Inferior parietal cortex (tissue), 1 donor: ENCODE results near the gene ABCG4.
"Not testable (repeated sequence)": the region's sequence is repeated elsewhere in the genome, so short reads cannot be mapped to it uniquely, and the experiment has no call there.

Source experiments
- DNase-seq: peaks from one replicate; pipeline ENCODE4 v3.0.0-alpha.2; 2016; ENCODE audit errors: extremely low spot score

ABCG4 gene

DNA sequence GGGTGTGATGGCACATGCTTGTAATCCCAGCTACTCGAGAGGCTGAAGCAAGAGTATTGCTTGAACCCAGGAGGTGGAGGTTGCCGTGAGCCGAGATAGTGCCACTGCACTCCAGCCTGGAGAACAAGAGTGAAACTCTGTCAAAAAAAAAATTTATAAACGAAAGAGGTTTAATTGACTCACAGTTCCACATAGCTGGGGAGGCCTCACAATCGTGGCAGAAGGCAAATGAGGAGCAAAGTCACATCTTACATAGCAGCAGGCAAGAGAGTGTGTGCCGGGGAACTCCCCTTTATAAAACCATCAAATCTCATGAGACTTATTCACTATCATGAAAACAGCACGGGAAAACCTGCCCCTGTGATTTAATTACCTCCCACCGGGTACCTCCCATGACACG lies 35.5 kb downstream of the ABCG4 start:
- not testable (repeated sequence) for DNase-seq

DNA sequence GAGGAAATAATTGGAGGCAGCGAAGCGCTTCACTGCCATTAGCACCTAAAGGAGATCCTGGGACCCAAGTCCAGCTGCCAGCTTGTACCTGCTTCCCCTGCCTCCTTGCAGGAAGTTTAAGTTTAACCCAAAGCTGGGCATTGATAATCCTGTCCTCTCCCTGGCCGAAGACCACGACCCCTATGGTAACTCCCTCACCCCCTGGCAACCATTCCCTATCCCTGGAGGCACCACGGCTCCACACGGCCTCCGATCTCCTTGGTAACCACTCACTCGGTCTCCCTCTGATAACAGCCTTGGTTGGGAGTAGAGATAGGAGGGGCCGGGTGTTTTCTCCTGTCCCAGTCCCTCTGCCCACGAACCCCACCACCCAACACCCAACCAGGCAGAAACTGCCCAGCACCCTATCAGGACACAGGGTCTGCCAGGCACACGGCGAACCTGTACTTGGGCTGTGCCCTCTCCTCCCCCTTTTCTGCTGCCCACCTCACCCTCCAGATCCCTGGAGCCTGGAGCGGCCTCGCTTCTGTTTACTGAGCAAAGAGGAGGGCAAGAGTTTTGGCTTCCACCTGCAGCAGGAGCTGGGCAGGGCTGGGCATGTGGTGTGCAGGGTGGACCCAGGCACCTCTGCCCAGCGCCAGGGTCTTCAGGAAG lies 37.3 kb downstream of the ABCG4 start:
- no peak for DNase-seq

DNA sequence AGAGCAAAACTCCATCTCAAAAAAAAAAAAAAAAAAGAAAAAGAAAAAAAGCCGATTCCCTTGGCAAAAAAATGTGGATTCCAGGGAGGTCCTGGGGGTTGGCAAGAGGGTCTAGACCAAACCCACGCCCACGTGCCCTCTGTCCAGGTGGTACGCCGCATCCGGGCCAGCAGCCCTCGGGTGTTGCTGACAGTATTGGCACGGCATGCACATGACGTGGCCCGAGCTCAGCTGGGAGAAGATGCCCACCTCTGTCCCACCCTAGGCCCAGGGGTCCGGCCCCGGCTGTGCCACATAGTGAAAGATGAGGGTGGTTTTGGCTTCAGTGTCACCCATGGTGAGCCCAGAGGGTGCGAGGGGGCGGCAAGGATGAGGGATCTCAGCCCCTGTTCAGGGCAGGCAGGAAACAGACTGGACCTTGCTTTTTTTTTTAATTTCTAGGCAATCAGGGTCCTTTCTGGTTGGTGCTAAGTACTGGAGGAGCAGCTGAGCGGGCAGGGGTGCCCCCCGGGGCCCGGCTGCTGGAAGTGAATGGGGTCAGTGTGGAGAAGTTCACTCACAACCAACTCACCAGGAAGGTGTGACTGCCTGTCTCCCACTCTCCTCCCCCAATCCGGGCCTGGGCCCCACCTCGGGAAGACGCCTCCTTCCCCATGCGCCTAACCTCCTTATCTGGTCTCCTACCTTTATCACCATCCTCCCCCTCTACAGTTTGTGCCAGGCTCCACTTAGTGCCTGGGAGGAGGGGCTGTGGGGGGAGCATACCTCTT lies 38.5 kb downstream of the ABCG4 start:
- DNase-seq: no peak

DNA sequence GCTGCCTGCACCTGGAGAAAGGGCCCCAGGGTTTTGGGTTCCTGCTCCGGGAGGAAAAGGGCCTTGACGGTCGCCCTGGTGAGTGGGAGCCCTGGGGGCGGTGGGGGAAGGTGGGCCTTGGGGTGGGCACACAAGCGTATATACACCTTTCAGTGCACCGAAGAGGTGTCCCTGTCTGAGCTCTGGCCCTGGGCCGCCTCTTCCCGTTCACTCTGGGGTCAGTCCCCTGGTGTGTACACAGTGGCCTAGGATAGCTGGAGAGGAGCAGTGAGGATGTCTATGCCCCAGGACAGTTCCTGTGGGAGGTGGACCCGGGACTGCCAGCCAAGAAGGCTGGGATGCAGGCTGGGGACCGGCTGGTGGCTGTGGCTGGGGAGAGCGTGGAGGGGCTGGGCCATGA lies 39.2 kb downstream of the ABCG4 start:
- no peak for DNase-seq

DNA sequence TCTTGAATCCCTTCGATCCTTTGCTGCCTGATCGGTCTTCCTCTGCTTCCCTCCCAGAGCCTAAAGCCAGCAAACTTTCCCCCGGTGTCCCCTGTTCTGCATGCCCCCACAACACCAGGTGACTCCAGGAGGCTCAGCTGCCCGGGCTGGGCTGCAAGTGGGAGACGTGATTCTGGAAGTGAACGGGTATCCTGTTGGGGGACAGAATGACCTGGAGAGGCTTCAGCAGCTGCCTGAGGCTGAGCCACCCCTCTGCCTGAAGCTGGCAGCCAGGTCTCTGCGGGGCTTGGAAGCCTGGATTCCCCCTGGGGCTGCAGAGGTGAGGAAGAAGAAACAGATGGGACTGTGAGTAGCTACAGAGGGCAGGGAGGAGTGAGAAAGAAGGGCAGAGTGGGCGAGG lies 40.0 kb downstream of the ABCG4 start:
- no peak for DNase-seq

DNA sequence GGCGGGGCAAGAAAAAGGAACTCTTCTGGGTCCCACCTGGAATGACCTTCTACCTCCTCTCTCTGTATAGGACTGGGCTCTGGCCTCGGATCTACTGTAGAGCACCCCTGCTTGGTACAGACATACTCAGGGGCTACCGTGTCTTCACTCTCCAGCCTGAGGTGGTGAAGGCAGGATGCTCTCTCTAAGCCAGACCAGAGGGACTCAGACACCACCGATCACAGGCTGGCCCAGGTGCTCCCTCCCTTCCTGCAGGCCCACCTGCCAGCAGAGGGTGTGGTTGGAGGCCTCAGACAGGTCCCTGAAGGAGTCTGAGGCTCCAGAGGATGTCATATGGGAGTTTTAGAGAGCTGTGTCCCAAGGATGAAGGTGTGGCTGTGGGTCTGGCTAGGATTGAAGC lies 40.5 kb downstream of the ABCG4 start:
- no peak for DNase-seq

DNA sequence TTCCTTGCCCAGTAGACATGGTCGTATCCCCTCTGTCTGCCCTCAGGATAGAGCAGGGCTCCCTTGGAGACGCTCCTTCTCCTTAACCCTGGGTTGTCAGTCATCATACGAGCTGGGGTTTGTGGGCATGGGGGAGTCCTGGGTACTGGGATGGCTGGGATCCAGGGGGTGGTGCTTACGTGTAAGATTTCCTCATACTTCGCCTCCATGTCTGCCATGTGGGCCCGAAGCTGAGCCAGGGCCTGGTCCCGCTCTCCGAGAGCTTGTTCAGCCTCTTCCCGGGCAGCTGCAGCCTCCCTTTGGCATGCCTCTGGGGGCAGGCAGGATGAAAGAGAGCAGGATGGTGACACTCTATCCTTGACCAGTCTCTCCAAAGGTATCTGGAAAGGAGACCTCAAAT lies 41.7 kb downstream of the ABCG4 start:
- DNase-seq: no peak

DNA sequence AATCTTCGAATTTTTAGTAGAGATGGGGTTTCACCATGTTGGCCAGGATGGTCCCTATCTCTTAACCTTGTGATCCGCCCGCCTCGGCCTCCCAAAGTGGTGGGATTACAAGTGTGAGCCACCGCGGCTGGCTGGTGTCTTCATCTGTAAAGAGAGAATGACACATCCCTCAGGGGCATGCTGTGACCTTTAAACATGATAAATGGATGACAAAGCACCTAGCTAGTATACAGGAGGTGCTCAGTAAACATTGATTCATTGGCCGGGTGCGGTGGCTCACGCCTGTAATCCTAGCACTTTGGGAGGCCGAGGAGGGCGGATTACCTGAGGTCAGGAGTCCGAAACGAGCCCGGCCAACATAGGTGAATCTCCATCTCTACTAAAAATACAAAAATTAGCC lies 42.4 kb downstream of the ABCG4 start:
- DNase-seq: not testable (repeated sequence)

DNA sequence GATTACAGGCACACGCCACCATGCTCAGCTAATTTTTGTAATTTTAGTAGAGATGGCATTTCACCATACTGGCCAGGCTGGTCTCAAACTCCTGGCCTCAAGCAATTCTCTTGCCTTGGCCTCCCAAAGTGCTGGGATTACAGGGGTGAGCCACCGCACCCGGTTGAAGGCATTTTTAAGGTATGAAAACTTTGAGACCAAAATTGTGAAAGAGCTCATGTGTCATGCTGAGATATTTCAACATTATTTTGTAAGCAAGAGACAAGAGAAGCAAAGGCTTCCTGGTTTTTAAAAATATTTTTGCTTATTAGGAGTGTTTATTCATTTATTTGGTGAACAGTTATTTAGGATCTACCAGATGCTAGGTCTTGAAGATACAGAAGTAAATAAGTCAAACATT lies 43.3 kb downstream of the ABCG4 start:
- no peak for DNase-seq

DNA sequence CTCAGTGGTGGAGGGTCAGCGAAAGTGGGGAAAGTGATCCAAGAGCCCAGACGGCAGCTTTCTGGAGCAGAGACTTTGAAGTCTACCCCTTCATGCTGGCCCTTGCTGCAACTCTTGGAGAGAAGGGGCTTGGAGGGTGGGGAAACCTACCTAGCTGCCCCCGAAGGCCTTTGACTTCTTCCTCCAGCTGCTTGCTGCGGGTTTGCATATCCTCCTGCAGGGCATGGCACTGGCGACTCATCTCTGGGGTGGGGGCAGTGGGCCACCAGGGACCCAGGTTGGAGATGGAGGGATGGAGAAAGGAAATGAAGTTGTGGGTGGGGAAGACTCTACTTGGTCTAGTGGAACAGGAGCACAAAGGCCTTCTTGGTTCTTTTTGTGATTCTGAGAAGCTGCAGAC lies 44.1 kb downstream of the ABCG4 start:
- no peak for DNase-seq

DNA sequence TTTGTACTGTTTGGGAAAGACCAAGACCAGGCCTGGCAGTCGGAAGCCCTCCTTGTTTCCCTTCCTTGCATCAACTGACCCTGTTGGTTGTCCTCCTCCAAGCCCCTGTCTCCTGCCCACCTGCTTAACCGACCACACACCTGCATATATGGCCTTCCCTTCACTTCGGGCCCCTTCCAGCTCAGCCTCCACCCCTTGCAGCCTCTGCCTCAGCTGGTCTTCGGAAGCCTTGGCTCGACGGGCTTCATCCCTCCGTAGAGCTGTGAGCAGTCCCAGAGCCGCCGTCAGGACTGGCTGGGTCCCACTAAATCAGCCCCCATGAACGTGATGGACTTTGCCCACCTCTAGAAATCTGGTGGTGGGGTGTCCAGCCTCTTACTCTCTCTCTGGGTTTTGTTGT lies 44.8 kb downstream of the ABCG4 start:
- DNase-seq: no peak

DNA sequence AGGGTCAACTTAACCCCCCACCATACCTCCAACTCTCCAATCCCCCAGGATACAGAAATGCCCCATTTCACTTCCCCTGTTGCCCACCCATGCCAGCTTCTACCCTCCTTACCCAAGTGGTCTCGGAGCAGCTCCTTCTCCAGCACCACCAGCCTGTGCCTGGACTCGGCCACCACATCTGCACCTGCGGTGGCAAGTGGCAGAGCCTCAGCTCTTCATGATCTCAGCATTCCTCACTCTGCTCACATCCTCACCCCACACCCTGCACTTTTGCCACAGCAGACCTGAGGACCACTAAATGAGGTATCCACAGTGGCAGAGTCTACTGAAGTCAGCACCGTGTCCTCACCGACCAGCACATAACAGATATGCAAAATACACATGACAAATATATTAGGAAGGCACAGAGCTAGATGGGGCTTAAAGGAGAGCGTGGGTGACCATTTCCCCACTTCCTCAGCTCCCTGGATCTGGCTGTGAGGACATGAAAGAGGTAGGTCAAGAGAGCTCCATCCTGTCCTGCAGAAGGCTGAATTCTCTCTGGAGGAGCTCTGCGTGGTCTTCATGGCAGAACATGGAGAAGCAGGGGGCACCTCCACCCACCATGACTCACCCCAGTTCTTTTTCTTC lies 46.1 kb downstream of the ABCG4 start:
- DNase-seq: no peak

DNA sequence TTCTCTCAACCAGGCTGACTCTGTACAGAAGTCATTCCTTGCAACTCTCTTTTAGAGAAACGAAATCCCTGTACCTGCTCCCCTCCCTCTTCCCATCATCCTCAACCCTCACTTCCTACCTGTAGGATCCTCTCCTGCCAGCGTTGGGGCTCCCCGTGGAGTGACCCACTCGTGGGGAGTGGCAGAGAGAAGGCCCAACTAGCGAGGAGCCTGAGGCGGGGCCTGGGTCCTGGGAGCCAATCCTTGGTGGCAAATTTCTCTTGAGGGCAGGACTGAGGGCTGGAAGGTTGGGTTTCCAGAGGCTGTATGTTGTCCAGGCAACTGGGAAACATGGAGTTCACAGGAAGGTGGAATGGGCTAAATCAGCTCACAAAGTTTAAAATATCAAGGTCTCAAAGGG lies 46.8 kb downstream of the ABCG4 start:
- no peak for DNase-seq

DNA sequence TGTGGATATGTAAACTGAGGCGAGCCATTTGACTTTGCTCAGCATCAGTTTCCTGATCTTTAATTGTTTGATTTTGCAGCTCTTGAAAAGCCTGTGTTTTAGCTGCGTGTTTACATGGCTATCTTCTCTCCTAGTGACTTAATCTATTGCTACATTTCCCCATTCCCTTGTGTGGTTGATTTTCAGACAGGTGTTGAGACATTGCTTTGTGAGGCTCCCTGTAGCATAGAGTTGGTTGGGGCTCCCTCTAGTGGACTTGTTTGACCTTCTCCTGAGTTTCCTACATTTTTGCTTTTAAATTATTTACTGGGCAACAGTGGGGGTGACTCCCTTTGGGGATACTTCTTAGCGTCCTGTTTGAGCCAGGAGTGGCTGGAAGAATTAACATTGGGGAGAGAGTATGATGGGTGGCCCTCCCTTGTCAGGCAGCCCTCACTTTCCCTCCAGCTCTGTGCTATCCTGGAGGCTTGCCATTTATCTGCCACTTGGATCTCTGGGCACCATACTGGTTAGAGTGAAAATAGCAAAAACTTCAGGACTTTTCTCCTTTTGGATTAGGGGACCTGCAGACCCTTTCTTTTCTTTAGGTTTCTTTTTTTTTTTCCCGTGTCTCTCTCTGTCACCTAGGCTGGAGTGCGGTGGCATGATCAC lies 48.1 kb downstream of the ABCG4 start:
- DNase-seq: peak; percentile 87

DNA sequence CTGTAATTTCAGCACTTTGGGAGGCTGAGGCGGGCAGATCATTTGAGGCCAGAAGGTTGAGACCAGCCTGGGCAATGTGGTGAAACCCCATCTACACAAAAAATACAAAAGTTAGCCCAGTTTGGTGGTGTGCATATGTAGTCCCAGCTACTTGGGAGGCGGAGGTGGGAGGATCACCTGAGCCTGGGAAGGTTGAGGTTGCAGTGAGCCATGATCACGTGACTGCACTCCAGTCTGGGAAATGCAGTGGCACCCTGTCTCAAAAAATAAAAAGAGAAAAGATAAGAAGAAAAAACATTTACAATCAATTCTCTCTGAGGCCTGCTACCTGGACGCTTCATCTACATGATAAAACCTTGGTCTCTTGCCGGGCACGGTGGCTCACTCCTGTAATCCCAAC lies 50.1 kb downstream of the ABCG4 start:
- DNase-seq: no peak

DNA sequence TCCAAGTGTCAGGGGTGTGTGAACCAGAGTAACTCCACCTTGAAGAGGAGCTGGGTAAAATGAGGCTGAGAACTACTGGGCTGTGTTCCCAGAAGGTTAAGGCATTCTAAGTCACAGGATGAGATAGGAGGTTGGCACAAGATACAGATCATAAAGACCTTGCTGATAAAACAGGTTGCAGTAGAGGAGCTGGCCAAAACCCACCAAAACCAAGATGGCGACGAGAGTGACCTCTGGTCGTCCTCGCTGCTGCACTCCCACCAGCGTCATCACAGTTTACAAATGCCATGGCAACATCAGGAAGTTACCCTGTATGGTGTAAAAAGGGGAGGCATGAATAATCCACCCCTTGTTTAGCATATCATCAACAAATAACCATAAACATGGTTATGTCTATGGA lies 52.4 kb downstream of the ABCG4 start:
- not testable (repeated sequence) for DNase-seq

DNA sequence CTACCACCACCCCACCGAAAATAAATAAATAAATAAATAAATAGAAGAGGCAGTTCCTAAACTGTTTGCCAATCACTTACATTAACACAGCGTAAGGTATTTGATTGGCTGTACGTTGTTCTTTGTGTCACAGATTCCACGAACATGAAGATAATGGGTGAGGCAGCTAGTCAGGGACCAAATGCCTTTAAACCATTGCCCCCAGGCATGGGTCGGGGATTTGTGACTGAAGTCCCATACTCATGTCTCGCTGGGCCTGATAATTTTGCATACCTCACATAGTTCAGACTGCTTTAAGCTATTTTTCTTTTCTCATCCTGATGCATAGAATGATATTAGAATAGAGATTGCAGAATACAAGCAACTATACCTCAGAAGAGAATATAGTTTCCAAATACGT lies 53.7 kb downstream of the ABCG4 start:
- no peak for DNase-seq

DNA sequence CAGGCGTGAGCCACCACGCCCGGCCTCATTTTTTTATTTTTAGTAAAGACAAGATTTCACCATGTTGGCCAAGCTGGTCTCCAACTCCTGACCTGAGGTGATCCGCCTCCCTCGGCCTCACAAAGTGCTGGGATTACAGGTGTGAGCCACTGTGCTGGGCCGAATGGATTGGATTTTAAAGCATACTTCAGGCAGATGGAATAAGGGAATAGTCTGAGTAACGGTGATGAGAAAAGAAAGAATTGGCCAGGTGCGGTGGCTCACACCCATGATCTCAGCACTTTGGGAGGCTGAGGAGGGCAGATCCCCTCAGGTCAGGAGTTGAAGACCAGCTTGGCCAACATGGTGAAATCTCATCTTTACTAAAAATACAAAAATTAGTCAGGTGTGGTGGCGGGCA lies 55.2 kb downstream of the ABCG4 start:
- DNase-seq: no peak

DNA sequence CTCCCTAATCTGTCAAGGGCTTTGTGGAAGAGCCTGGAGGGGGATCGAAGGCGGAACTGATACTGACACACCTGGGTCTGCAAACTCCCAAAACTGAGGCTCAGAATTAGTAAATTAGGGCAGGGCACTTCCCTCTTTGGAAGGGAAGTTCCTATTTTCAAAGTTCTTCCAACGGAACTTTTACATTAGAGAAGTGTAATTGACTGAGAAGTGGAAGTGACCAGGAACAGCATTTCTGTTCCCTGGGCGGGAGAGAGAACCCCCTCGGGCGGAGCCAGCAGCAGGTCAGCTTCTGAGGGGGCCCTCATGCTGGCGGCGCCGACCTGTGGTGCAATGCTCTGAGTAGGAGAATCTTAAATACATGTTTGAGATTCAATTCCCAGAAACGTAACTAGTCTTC lies 56.2 kb downstream of the ABCG4 start:
- DNase-seq: no peak

DNA sequence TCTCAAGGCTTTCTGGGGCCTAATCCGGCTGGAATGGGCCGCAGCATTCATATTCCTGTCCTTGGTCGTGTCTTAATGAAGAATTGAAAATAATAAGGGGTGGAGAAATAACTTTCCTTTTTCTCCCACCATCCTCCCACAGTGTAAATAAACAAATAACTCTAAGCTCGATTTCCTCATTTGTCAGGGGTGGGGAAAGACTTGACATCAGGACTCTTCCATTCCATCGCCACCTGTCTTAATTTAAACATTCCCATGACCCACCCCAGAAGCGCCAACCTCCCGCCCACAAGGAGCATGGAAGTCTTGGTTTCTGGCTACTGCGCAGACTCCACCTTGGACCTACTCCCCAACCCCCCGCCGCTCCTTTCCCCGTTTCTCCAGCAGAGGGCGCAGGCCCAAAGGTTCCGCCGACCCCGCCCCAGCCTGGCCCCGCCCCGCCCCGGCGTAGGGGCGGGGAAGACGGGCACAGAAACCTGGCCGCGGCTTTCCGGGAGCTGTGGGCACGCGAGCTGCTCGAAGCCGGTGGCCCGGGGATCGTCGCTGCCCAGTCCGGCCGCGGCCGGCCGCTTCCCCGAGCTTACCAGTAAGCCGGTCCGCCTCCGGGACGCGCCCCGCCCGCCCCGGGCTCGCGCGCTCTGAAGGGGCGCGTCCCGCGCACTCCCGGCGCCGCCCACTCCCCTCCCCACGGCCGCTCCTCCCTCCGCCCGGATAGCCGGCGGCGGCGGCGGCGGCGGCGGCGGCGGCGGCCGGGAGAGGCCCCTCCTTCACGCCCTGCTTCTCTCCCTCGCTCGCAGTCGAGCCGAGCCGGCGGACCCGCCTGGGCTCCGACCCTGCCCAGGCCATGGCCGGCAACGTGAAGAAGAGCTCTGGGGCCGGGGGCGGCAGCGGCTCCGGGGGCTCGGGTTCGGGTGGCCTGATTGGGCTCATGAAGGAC lies 57.0 kb downstream of the ABCG4 start, which contains the start of gene CBL:
CBL (plus strand) TSS at position 766 of the 937 bp plus-strand sequence; CDS start at position 845, 79 bp downstream.
- DNase-seq: peak; percentile 91
